ENCODE data around the gene LCN12.

- TF ChIP-seq SUZ12 (IDR thresholded peaks at IDR 0.05; ENCODE audit: extremely low read depth, insufficient read depth, insufficient read length) (no peak), ZNF274 (IDR thresholded peaks at IDR 0.05; ENCODE audit: low read depth, low read length) (no peak)
Observed at GRCh38 chr9:136941231-136942111, 10.6 kb upstream of the LCN12 start.
